GM12875 (cell line): ENCODE data around the gene UNC79.

ENCODE experiments used
- H3K4me3 ChIP-seq: one replicate; pipeline ENCODE4 v1.5.1; 2011; ENCODE audit warnings: low read depth, low read length, control low read depth
- TF ChIP-seq, protein P1 (sequence below): IDR thresholded peaks from 2 replicates; pipeline ENCODE4 v1.5.1; 2011; ENCODE audit warnings: low read depth, mild to moderate bottlenecking, control low read depth, inconsistent platforms, low read length, moderate library complexity, borderline replicate concordance; ENCODE audit not compliant: insufficient read depth

The UNC79 gene

DNA sequence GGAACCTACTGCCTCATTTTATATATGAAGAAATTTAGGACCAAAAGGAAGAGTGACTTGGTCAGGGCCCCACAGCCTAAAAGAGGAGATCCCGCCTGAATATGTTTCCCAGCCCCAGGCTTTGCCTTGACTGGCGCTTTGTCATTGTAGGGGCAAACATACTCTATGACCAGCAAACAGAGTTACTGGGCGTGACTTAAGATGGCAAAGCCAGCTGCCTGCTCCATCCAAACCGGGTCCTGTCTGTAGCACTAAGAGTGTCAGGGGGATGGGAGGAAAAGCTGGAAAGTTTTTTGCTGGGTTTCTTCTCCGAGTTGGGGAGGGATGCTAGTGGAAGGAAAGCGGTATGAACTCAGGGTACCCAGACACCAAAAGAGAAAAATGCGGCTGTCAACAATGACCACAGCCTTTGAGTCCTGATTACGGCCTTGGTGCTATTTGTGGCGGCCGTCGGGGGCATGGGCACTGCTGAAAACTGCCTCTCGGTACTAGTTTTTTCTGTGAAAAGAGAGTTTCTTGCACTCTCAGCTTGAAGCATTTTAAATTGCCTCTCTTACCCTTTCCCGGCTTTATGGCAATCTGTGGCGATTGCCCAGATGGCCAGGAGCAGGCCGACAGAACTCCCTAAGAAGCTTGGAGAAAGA, 274.9 kb downstream of the UNC79 start:
- TF ChIP-seq, protein P1, sequence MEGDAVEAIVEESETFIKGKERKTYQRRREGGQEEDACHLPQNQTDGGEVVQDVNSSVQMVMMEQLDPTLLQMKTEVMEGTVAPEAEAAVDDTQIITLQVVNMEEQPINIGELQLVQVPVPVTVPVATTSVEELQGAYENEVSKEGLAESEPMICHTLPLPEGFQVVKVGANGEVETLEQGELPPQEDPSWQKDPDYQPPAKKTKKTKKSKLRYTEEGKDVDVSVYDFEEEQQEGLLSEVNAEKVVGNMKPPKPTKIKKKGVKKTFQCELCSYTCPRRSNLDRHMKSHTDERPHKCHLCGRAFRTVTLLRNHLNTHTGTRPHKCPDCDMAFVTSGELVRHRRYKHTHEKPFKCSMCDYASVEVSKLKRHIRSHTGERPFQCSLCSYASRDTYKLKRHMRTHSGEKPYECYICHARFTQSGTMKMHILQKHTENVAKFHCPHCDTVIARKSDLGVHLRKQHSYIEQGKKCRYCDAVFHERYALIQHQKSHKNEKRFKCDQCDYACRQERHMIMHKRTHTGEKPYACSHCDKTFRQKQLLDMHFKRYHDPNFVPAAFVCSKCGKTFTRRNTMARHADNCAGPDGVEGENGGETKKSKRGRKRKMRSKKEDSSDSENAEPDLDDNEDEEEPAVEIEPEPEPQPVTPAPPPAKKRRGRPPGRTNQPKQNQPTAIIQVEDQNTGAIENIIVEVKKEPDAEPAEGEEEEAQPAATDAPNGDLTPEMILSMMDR, result no peak

DNA sequence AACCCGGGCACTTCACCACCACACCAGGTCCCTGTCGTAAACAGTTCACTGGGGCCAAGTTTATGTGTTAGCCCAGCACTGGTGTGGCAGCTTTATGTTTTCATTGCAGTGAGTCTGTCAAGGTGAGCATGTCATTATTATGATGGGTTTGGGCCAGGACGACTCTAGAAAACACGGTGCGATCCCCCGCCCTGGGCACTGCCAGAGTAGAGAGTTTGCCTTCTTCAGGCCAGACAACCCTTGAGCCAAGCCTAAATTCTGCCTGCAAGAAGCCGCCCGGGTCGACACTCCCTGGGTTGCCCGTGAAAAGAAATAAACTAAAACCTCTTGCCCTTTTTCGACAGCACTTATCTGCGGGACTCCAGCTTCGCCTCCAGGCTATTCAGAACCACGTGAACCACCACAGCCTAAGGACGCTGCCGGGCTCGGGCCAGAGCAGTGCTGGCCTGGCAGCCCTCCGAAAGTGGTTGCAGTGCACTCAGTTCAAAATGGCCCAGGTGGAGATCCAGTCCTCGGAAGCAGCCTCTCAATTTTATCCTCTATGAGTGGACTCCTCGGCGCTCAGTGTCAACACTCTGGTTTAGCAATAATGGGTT, 275.7 kb downstream of the UNC79 start:
- no peak overlapping the region for H3K4me3 ChIP-seq
- TF ChIP-seq, protein P1, result no peak

More for the DNA sequence above, 274.9 kb downstream of the UNC79 start:
- H3K4me3 ChIP-seq, result no peak overlapping the region

DNA sequence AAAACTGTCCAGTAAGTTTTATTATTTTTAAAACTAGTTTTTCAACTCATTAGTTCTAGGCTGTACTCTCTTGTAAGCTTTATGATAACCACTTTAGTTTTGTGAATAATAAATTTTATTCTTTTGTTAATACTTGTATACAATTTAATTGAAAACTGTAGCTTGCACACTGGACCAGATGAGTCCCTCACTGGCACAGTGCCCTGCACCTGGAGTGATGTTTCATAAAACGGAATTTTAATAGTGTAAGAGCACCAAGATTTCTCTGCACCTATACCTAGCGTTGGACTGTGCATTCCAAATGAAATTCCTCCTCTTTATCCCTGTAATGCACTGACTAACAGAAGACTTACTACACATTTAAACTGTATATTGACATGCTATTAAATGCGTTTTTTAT, 276.7 kb downstream of the UNC79 start:
- TF ChIP-seq, protein P1, result no peak
- no peak overlapping the region for H3K4me3 ChIP-seq

DNA sequence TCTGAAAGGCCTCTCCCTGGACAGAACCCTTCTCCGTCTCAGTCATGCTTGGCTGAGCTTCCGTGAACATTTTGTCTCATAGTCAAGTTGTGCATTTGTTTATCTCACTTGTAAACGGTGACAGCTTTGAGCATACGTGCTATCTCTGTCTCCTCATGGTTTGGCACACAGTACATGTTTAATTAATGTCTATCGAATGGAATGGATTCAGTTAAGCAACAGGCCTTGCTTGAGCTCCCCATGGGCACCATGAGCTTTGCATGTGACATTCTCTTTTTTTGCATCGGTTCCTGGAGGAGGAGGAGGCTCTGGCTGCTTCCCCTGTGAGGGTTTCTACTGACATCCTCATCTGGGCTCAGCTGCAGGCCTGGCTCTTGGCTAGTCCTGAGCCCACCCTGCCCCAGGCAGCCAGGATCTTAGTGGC, 277.6 kb downstream of the UNC79 start:
- TF ChIP-seq, protein P1, result no peak
- no peak overlapping the region for H3K4me3 ChIP-seq

DNA sequence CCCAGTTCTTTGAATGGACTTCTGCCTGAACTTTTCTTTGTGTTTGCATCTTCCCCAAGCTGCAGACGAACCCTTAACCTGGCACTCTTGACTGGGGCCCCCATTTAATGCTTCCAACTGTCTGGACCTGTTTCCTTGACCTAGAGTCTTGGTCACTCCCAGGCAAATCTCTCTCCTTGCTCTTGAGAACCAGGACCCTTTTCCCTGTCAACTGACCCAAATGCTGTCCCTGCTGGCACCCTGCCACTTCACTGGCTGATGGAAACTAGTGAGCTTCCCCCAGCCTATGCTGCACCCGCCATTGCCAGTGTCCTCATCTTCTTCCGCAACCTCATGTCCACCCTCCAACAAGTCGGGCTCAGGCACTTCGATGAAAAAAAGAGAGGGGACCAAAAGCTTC, 278.1 kb downstream of the UNC79 start:
- TF ChIP-seq, protein P1, result no peak
- no peak overlapping the region for H3K4me3 ChIP-seq

DNA sequence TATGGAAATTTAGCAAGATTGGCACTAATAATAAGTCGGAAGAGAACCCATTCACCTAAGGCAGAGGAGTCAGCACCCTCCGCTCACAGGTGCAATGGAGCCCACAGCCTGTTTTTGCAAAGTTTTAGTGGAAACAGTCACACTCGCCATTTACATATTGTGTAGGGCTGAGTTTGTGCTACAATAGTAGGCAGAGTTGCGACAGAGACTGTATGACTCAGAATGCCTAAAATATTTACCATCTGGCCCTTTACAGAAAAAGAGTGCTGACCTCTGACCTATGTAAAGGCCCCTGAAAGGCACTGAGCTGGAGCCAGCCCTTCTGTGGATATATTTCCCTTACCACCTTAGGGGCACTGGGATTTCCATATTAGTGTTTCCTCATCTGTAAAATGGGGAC, 278.5 kb downstream of the UNC79 start:
- no peak overlapping the region for H3K4me3 ChIP-seq
- TF ChIP-seq, protein P1, result no peak
